ENCODE measurements around the gene OST4.
A peak's percentile ranks its signal among the peaks of the same experiment; 100 is the strongest.

OST4 gene

DNA sequence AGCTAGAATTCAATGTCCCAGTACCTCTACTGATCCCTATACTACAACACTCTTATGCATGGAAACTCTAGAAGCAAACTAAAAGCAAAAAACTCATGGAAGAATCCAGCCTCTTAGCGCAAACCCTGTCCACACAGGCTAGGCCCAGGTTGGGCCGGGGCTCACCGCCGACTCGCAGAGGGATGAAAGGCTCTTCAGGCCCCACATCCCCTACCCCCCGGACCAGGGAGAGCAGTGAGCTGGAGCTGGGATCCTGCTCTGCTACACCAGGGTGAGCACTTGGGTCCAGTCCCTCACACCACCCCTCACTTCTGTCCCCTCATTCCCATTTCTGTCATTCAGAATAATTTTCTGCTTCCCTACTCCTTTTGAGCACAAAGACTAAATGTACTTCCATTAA lies 2.0 kb downstream of the OST4 start:
- DNase-seq (ENCODE audit: low spot score): no peak
- TF ChIP-seq, protein P1, sequence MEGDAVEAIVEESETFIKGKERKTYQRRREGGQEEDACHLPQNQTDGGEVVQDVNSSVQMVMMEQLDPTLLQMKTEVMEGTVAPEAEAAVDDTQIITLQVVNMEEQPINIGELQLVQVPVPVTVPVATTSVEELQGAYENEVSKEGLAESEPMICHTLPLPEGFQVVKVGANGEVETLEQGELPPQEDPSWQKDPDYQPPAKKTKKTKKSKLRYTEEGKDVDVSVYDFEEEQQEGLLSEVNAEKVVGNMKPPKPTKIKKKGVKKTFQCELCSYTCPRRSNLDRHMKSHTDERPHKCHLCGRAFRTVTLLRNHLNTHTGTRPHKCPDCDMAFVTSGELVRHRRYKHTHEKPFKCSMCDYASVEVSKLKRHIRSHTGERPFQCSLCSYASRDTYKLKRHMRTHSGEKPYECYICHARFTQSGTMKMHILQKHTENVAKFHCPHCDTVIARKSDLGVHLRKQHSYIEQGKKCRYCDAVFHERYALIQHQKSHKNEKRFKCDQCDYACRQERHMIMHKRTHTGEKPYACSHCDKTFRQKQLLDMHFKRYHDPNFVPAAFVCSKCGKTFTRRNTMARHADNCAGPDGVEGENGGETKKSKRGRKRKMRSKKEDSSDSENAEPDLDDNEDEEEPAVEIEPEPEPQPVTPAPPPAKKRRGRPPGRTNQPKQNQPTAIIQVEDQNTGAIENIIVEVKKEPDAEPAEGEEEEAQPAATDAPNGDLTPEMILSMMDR (IDR thresholded peaks at IDR 0.05; ENCODE audit: poor library complexity, severe bottlenecking): no peak
- Histone ChIP-seq H3K9me3 (ENCODE audit: severe bottlenecking) (no peaks in the 10 kb centered on the region), H3K36me3 (ENCODE audit: low read depth) (peaks cover 34% of the 10 kb centered on the region), H3K27ac (ENCODE audit: poor library complexity, severe bottlenecking) (no peak overlapping the region), H3K4me3 (ENCODE audit: severe bottlenecking) (no peak overlapping the region), H3K27me3 (ENCODE audit: insufficient read depth, poor library complexity, severe bottlenecking) (no peaks in the 10 kb centered on the region), H3K4me1 (ENCODE audit: insufficient read depth, poor library complexity, severe bottlenecking) (peaks cover 3% of the 10 kb centered on the region)
- no peak for ATAC-seq (ENCODE audit: low read depth)

DNA sequence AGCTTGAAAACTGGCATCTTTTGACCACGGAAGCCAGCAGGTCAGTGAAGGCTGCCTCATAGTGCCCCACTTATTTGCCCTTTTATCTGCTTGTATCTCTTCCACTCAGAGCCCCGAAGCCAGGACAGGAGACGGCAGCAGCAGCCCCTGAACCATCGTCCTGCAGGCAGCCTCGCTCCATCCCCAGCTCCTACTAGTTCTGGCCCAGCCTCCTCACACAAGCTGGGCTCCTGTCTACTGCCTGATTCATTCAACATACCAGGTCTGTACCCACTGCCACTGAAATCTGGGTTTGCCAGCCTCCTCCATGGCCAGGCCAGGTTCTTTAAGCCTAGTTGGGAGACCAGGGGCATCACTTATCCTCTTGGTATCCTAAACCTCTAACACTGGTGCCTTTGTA lies 4.1 kb downstream of the OST4 start:
- no peak for ATAC-seq (ENCODE audit: low read depth)
- no peak overlapping the region for H3K4me3 ChIP-seq (ENCODE audit: severe bottlenecking)
- no peaks in the 10 kb centered on the region for H3K9me3 ChIP-seq (ENCODE audit: severe bottlenecking)
- H3K36me3 ChIP-seq (ENCODE audit: low read depth): peaks cover 38% of the 10 kb centered on the region
- DNase-seq (ENCODE audit: low spot score): no peak
- no peaks in the 10 kb centered on the region for H3K27me3 ChIP-seq (ENCODE audit: insufficient read depth, poor library complexity, severe bottlenecking)
- H3K27ac ChIP-seq (ENCODE audit: poor library complexity, severe bottlenecking): no peak overlapping the region
- TF ChIP-seq, protein P1 (IDR thresholded peaks at IDR 0.05; ENCODE audit: poor library complexity, severe bottlenecking): no peak
- H3K4me1 ChIP-seq (ENCODE audit: insufficient read depth, poor library complexity, severe bottlenecking): peaks cover 3% of the 10 kb centered on the region

- TF ChIP-seq, protein P1 (IDR thresholded peaks at IDR 0.05; ENCODE audit: poor library complexity, severe bottlenecking): no peak
- H3K9me3 ChIP-seq (ENCODE audit: severe bottlenecking): no peaks in the 10 kb centered on the region
Observed at GRCh38 chr2:27065128-27065527, 6.3 kb downstream of the OST4 start.

DNA sequence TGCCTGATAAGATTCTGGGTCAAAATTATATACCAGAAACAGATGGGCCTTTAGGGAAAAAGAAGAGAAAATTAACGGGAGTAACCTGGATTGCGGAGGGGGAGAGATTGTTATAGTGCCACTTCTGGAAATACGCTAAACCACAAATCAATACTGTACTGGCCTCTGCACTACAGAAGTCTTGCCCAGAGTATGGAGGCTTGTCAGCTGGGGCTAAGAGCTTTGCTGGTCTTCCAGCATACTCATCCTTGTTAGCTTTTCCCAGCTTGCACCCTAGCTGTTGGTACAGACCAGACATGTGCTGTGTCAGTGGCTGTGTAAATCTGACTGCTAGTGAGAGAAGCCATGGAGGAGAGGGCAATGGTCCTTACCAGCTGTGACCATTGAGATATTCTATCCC lies 11.1 kb downstream of the OST4 start:
- peaks cover 32% of the 10 kb centered on the region for H3K36me3 ChIP-seq (ENCODE audit: low read depth)
- H3K4me1 ChIP-seq (ENCODE audit: insufficient read depth, poor library complexity, severe bottlenecking): no peaks in the 10 kb centered on the region
- ATAC-seq (ENCODE audit: low read depth) (peak; percentile 22; the same call in 1 of the 3 replicates), DNase-seq (ENCODE audit: low spot score) (no peak)
- H3K27me3 ChIP-seq (ENCODE audit: insufficient read depth, poor library complexity, severe bottlenecking): no peaks in the 10 kb centered on the region
- TF ChIP-seq, protein P1 (IDR thresholded peaks at IDR 0.05; ENCODE audit: poor library complexity, severe bottlenecking): no peak
- H3K9me3 ChIP-seq (ENCODE audit: severe bottlenecking): no peaks in the 10 kb centered on the region
- no peak overlapping the region for H3K27ac ChIP-seq (ENCODE audit: poor library complexity, severe bottlenecking)
- no peak overlapping the region for H3K4me3 ChIP-seq (ENCODE audit: severe bottlenecking)

More at GRCh38 chr2:27065128-27065527, 6.3 kb downstream of the OST4 start:
- Histone ChIP-seq H3K27ac (ENCODE audit: poor library complexity, severe bottlenecking) (no peak overlapping the region), H3K4me3 (ENCODE audit: severe bottlenecking) (no peak overlapping the region), H3K36me3 (ENCODE audit: low read depth) (peaks cover 33% of the 10 kb centered on the region), H3K4me1 (ENCODE audit: insufficient read depth, poor library complexity, severe bottlenecking) (no peaks in the 10 kb centered on the region), H3K27me3 (ENCODE audit: insufficient read depth, poor library complexity, severe bottlenecking) (no peaks in the 10 kb centered on the region)
- ATAC-seq (ENCODE audit: low read depth) (no peak), DNase-seq (ENCODE audit: low spot score) (no peak)

- H3K36me3 ChIP-seq (ENCODE audit: low read depth): peaks cover 43% of the 10 kb centered on the region
- no peak overlapping the region for H3K4me3 ChIP-seq (ENCODE audit: severe bottlenecking)
- no peak overlapping the region for H3K27ac ChIP-seq (ENCODE audit: poor library complexity, severe bottlenecking)
- no peaks in the 10 kb centered on the region for H3K9me3 ChIP-seq (ENCODE audit: severe bottlenecking)
- DNase-seq (ENCODE audit: low spot score) (no peak), ATAC-seq (ENCODE audit: low read depth) (no peak)
- TF ChIP-seq, protein P1 (IDR thresholded peaks at IDR 0.05; ENCODE audit: poor library complexity, severe bottlenecking): no peak
- H3K4me1 ChIP-seq (ENCODE audit: insufficient read depth, poor library complexity, severe bottlenecking): no peaks in the 10 kb centered on the region
- H3K27me3 ChIP-seq (ENCODE audit: insufficient read depth, poor library complexity, severe bottlenecking): no peaks in the 10 kb centered on the region
Observed at GRCh38 chr2:27059141-27059820, 12.2 kb downstream of the OST4 start.
